SK-N-SH treated with all-trans-retinoic acid at 6 μM for 48 hours (cell line): Measurements from ENCODE around the gene PI16.

ENCODE experiments used
- ATAC-seq: fragments of 200-7000 bp; cut with Tn5 transposase; 3 replicates; pipeline ENCODE4 v1.9.1; 2020; ENCODE audit warnings: mild to moderate bottlenecking, moderate library complexity
- ARNTL ChIP-seq: fragments of 450-650 bp; formaldehyde crosslinking; IDR thresholded peaks from 2 replicates; pipeline ENCODE4 v1.5.0; 2020; ENCODE audit warnings: low read depth, mild to moderate bottlenecking, moderate library complexity, borderline replicate concordance
- BACH2 ChIP-seq: fragments of 250-450 bp; sonication (Bioruptor Pico); IDR thresholded peaks from 2 replicates; pipeline ENCODE4 v1.9.0; 2021; ENCODE audit warnings: mild to moderate bottlenecking, borderline replicate concordance
- CSDC2 ChIP-seq: fragments of 250-450 bp; sonication (Bioruptor Pico); IDR thresholded peaks from 2 replicates; pipeline ENCODE4 v1.5.0; 2020; ENCODE audit warnings: mild to moderate bottlenecking, moderate library complexity
- ESRRG ChIP-seq: fragments of 250-450 bp; sonication (Bioruptor Pico); IDR thresholded peaks from 2 replicates; pipeline ENCODE4 v1.6.1; 2021; ENCODE audit warnings: mild to moderate bottlenecking
- GLIS3 ChIP-seq: fragments of 250-450 bp; sonication (Bioruptor Pico); IDR thresholded peaks from 2 replicates; pipeline ENCODE4 v1.5.0; 2020; ENCODE audit warnings: mild to moderate bottlenecking, moderate library complexity
- ISL1 ChIP-seq: fragments of 250-450 bp; sonication (Bioruptor Pico); IDR thresholded peaks from 2 replicates; pipeline ENCODE4 v2.1.2; 2022; ENCODE audit warnings: mild to moderate bottlenecking, moderate library complexity
- OSR1 ChIP-seq: fragments of 250-450 bp; sonication (Bioruptor Pico); IDR thresholded peaks from 2 replicates; pipeline ENCODE4 v1.8.0; 2022; ENCODE audit warnings: moderate library complexity, mild to moderate bottlenecking, inconsistent platforms
- PATZ1 ChIP-seq: fragments of 250-450 bp; sonication (Bioruptor Pico); IDR thresholded peaks from 2 replicates; pipeline ENCODE4 v1.8.0; 2020; ENCODE audit warnings: mild to moderate bottlenecking, moderate library complexity, borderline replicate concordance
- POU6F1 ChIP-seq: fragments of 250-450 bp; sonication (Bioruptor Pico); IDR thresholded peaks from 2 replicates; pipeline ENCODE4 v1.8.0; 2021; ENCODE audit warnings: low read depth, mild to moderate bottlenecking, moderate library complexity, borderline replicate concordance
- PPARA ChIP-seq: fragments of 250-450 bp; sonication (Bioruptor Pico); IDR thresholded peaks from 2 replicates; pipeline ENCODE4 v1.5.0; 2020; ENCODE audit warnings: mild to moderate bottlenecking, borderline replicate concordance
- RARB ChIP-seq: fragments of 250-450 bp; sonication (Bioruptor Pico); IDR thresholded peaks from 2 replicates; pipeline ENCODE4 v1.8.0; 2021; ENCODE audit warnings: mild to moderate bottlenecking, moderate library complexity
- SNAI2 ChIP-seq: fragments of 250-450 bp; sonication (Bioruptor Pico); IDR thresholded peaks from 2 replicates; pipeline ENCODE4 v1.5.0; 2020; ENCODE audit warnings: mild to moderate bottlenecking, moderate library complexity
- TCF4 ChIP-seq: fragments of 250-450 bp; sonication (Bioruptor Pico); IDR thresholded peaks from 2 replicates; pipeline ENCODE4 v1.8.0; 2021; ENCODE audit warnings: mild to moderate bottlenecking, moderate library complexity, borderline replicate concordance
- TOX ChIP-seq: fragments of 250-450 bp; sonication (Bioruptor Pico); IDR thresholded peaks from 2 replicates; pipeline ENCODE4 v1.8.0; 2021; ENCODE audit warnings: mild to moderate bottlenecking, moderate library complexity, borderline replicate concordance
- TSHZ2 ChIP-seq: fragments of 250-450 bp; sonication (Bioruptor Pico); IDR thresholded peaks from 2 replicates; pipeline ENCODE4 v1.5.0; 2020; ENCODE audit warnings: mild to moderate bottlenecking, moderate library complexity
- ZC3H10 ChIP-seq: fragments of 250-450 bp; sonication (Bioruptor Pico); IDR thresholded peaks from 2 replicates; pipeline ENCODE4 v1.5.1; 2021; ENCODE audit warnings: mild to moderate bottlenecking, moderate library complexity
- ZFP3 ChIP-seq: fragments of 250-450 bp; sonication (Bioruptor Pico); IDR thresholded peaks from 2 replicates; pipeline ENCODE4 v1.5.0; 2020; ENCODE audit warnings: mild to moderate bottlenecking, moderate library complexity
- ZFP30 ChIP-seq: fragments of 450-650 bp; formaldehyde crosslinking; IDR thresholded peaks from 2 replicates; pipeline ENCODE4 v1.5.0; 2022; ENCODE audit warnings: mild to moderate bottlenecking, moderate library complexity
- ZNF565 ChIP-seq: fragments of 450-650 bp; formaldehyde crosslinking; conservative IDR thresholded peaks from 2 replicates; pipeline ENCODE4 v1.5.0; 2020; ENCODE audit warnings: low read depth, mild to moderate bottlenecking, moderate library complexity
- ZNF70 ChIP-seq: fragments of 450-650 bp; formaldehyde crosslinking; IDR thresholded peaks from 2 replicates; pipeline ENCODE4 v1.5.0; 2020; ENCODE audit warnings: mild to moderate bottlenecking, moderate library complexity
- ZNF8 ChIP-seq: fragments of 450-650 bp; formaldehyde crosslinking; IDR thresholded peaks from 2 replicates; pipeline ENCODE4 v1.5.0; 2020; ENCODE audit warnings: mild to moderate bottlenecking, moderate library complexity

Gene PI16

GRCh38 chr6:36934901-36935300 lies 19.6 kb upstream of the PI16 start:
- no peak for TF ChIP-seq SNAI2 (CRISPR knock-in tag)
- no peak for TF ChIP-seq CSDC2 (CRISPR knock-in tag)
- TF ChIP-seq GLIS3 (CRISPR knock-in tag), result no peak
- no peak for TF ChIP-seq OSR1
- no peak for TF ChIP-seq ARNTL (CRISPR knock-in tag)
- TF ChIP-seq TCF4 (CRISPR knock-in tag), result no peak
- no peak for TF ChIP-seq ZNF565 (CRISPR knock-in tag)
- no peak for TF ChIP-seq RARB (CRISPR knock-in tag)
- TF ChIP-seq TOX (CRISPR knock-in tag), result no peak
- no peak for TF ChIP-seq TSHZ2 (CRISPR knock-in tag)
- no peak for TF ChIP-seq BACH2 (CRISPR knock-in tag)
- no peak for ATAC-seq

- TF ChIP-seq ZNF70 (CRISPR knock-in tag) (no peak), ZC3H10 (CRISPR knock-in tag) (no peak), BACH2 (CRISPR knock-in tag) (no peak), PPARA (no peak), ZFP3 (CRISPR knock-in tag) (no peak), TOX (CRISPR knock-in tag) (no peak), ZNF8 (no peak), CSDC2 (CRISPR knock-in tag) (no peak), ESRRG (no peak), RARB (CRISPR knock-in tag) (no peak), ZNF565 (CRISPR knock-in tag) (no peak), TSHZ2 (CRISPR knock-in tag) (no peak), OSR1 (no peak), SNAI2 (CRISPR knock-in tag) (no peak), ISL1 (no peak), ZFP30 (no peak), TCF4 (CRISPR knock-in tag) (no peak)
- no peak for ATAC-seq
Observed at GRCh38 chr6:36936824-36937223, 17.7 kb upstream of the PI16 start.

- ATAC-seq, result no peak
Observed at GRCh38 chr6:36937896-36938295, 16.6 kb upstream of the PI16 start.

More at GRCh38 chr6:36937896-36938295, 16.6 kb upstream of the PI16 start:
- TF ChIP-seq CSDC2 (CRISPR knock-in tag) (no peak), PATZ1 (CRISPR knock-in tag) (no peak), PPARA (no peak), TCF4 (CRISPR knock-in tag) (no peak), ZNF8 (no peak), POU6F1 (CRISPR knock-in tag) (no peak), ZFP30 (no peak), ARNTL (CRISPR knock-in tag) (no peak), SNAI2 (CRISPR knock-in tag) (no peak), RARB (CRISPR knock-in tag) (no peak), ZNF565 (CRISPR knock-in tag) (no peak), GLIS3 (CRISPR knock-in tag) (no peak), BACH2 (CRISPR knock-in tag) (no peak)
